Body of pancreas (tissue), 4 donors: ENCODE results near the gene PITPNC1. TPM values are rescaled to one million over a fixed set of nuclear protein-coding genes. Genes with fewer than 3 reads are reported as not detected.

Experiments
- ATAC-seq: fragments of 150-250 bp; one replicate; pipeline ENCODE4 v1.9.1; 2016
- DNase-seq, 4 donors: peaks; one replicate each; pipeline ENCODE4 v3.0.0-alpha.2; 2019
- H3K27ac ChIP-seq, 4 donors: fragments of 200-600 bp; sonication (generic); 1 replicate in 3 of 4; 2 replicates in 1 of 4; pipeline versions ENCODE4 v1.5.1 to v1.6.1; 2016 to 2019; ENCODE audit warnings: mild to moderate bottlenecking in 1 of 4, mixed read lengths in 1 of 4, moderate library complexity in 1 of 4
- H3K27me3 ChIP-seq, 2 donors: fragments of 200-600 bp; sonication (generic); one replicate each; pipeline ENCODE4 v1.6.0; 2016; ENCODE audit warnings: mild to moderate bottlenecking in 1 of 2
- H3K36me3 ChIP-seq, 2 donors: fragments of 200-600 bp; sonication (generic); replicated peaks in 1 of 2; 2 replicates each; pipeline ENCODE4 v1.5.1; 2016; ENCODE audit warnings: low read depth in 2 of 2; ENCODE audit not compliant: insufficient read depth in 1 of 2
- H3K4me1 ChIP-seq: fragments of 200-600 bp; sonication (generic); one replicate; pipeline ENCODE4 v1.6.0; 2016
- H3K4me3 ChIP-seq, 2 donors: fragments of 200-600 bp; sonication (generic); 1 replicate in 1 of 2; 2 replicates in 1 of 2; pipeline ENCODE4 v1.5.1; 2016 to 2019
- H3K9me3 ChIP-seq, 3 donors: fragments of 200-600 bp; sonication (generic); 1 replicate in 2 of 3; 2 replicates in 1 of 3; pipeline ENCODE4 v1.5.1; 2016
- CTCF ChIP-seq, 7 experiments: fragments of 450-650 bp in 4 of 7; fragments of 200-600 bp in 3 of 7; sonication (generic) in 3 of 7; IDR thresholded peaks; one replicate each; pipeline ENCODE4 v1.5.1; 2016 to 2019; ENCODE audit warnings: antibody characterized with exemption in 7 of 7
- POLR2A ChIP-seq, 3 donors: fragments of 450-650 bp; IDR thresholded peaks; one replicate each; pipeline ENCODE4 v1.6.1; 2016; ENCODE audit warnings: antibody characterized with exemption in 3 of 3, mild to moderate bottlenecking in 2 of 3
- WGBS, 2 donors: methylation state at CpG; one replicate each; pipeline ENCODE4 v1.1.5; 2017; 5-methylcytosine and 5-hydroxymethylcytosine counted together
- intact Hi-C: fragments of 100-400 bp; cut with DNase I; formaldehyde crosslinking; loops from one replicate; pipeline ENCODE4 v1.15.1; 2023
- total RNA-seq, 2 donors: library from RNA; depleted of rRNA; stranded (reverse); fragments of >200 nt; gene quantifications; one replicate each; pipeline ENCODE4 v1.1.0, GENCODE V29; 2016

The PITPNC1 gene
- total RNA-seq, 2 donors from 2014 or later, result 11.9 to 17.5 TPM

- Histone ChIP-seq H3K9me3 (no peaks in the 10 kb centered on the region), H3K27me3 (no peaks in the 10 kb centered on the region), H3K36me3 (no peaks in the 10 kb centered on the region), H3K4me3 (no peak overlapping the region), H3K4me1 (peaks cover 41% of the 10 kb centered on the region), H3K27ac (no peak overlapping the region)
- ATAC-seq (no peak), DNase-seq (no peak)
- TF ChIP-seq CTCF (IDR thresholded peaks at IDR 0.05) (no peak), POLR2A (IDR thresholded peaks at IDR 0.05) (no peak)
- 72 to 82% methylated on average over 5 of the region's 5 CpGs for WGBS, 2 donors
- intact Hi-C loops, result no loop called here
Measured at GRCh38 chr17:67523101-67523500, 146.0 kb downstream of the PITPNC1 start.

- no peaks in the 10 kb centered on the region for H3K27me3 ChIP-seq
- no peaks in the 10 kb centered on the region for H3K9me3 ChIP-seq
- peaks cover 62% of the 10 kb centered on the region for H3K4me1 ChIP-seq
- peak overlapping the region; percentile 79 to 91 (median 84) for H3K27ac ChIP-seq
- intact Hi-C loops, result no loop called here
- H3K4me3 ChIP-seq, result no peak overlapping the region
- ATAC-seq (peak; percentile 83), DNase-seq (peak; percentile 68 to 90 (median 77))
- whole genome bisulfite sequencing, 2 donors, result 49 to 54% methylated on average over 14 of the region's 14 CpGs
- no peaks in the 10 kb centered on the region for H3K36me3 ChIP-seq
- TF ChIP-seq CTCF (IDR thresholded peaks at IDR 0.05) (no peak), POLR2A (IDR thresholded peaks at IDR 0.05) (peak in 2 of 3 donors; percentile 28 to 50)
Measured at GRCh38 chr17:67525239-67526135, 148.4 kb downstream of the PITPNC1 start.

GRCh38 chr17:67526700-67527099 is 149.6 kb downstream of the PITPNC1 start:
- Histone ChIP-seq H3K4me3 (no peak overlapping the region), H3K4me1 (peaks cover 62% of the 10 kb centered on the region), H3K27ac (peak overlapping the region in 2 of 4 donors; percentile 80 to 88), H3K36me3 (no peaks in the 10 kb centered on the region), H3K9me3 (no peaks in the 10 kb centered on the region), H3K27me3 (no peaks in the 10 kb centered on the region)
- no peak for ATAC-seq
- WGBS, 2 donors, result 83 to 90% methylated on average over 4 of the region's 4 CpGs
- intact Hi-C loops, result no loop called here
- TF ChIP-seq CTCF (IDR thresholded peaks at IDR 0.05) (no peak), POLR2A (IDR thresholded peaks at IDR 0.05) (no peak)
- DNase-seq, result no peak

GRCh38 chr17:67528751-67529436 is 151.8 kb downstream of the PITPNC1 start:
- peak; percentile 89 for ATAC-seq

More at GRCh38 chr17:67528751-67529436, 151.8 kb downstream of the PITPNC1 start:
- H3K9me3 ChIP-seq, result no peaks in the 10 kb centered on the region
- TF ChIP-seq CTCF (IDR thresholded peaks at IDR 0.05), result peak in 1 of 7 experiments; percentile 17
- peak; percentile 52 to 79 (median 77) for TF ChIP-seq POLR2A (IDR thresholded peaks at IDR 0.05)
- H3K27ac ChIP-seq, result peak overlapping the region; percentile 80 to 93 (median 88)
- WGBS, 2 donors, result 7 to 17% methylated on average over 6 to 22 of the region's 22 CpGs
- intact Hi-C loops, result no loop called here
- no peaks in the 10 kb centered on the region for H3K27me3 ChIP-seq
- peak; percentile 91 to 95 (median 93) for DNase-seq
- no peaks in the 10 kb centered on the region for H3K36me3 ChIP-seq
- H3K4me3 ChIP-seq, result no peak overlapping the region
- H3K4me1 ChIP-seq, result peaks cover 72% of the 10 kb centered on the region
